Activated T-cell treated with anti-CD3 and anti-CD28 coated beads, Interleukin-2, amount 50 U/mL, for 72 hours (primary cell): ENCODE results near the gene ATP12A. TPM values are rescaled to one million over a fixed set of nuclear protein-coding genes. Genes with fewer than 3 reads are reported as not detected.
A peak's percentile ranks its signal among the peaks of the same experiment; 100 is the strongest.

Experiments used
- ATAC-seq, 2 donors: fragments of 150-1000 bp; cut with Tn5 transposase; replicated peaks in 1 of 2; 2 replicates each; pipeline ENCODE4 v1.10.0; 2021; ENCODE audit warnings: moderate library complexity in 2 of 2, mild to moderate bottlenecking in 1 of 2
- DNase-seq, 2 donors: peaks; one replicate each; pipeline ENCODE4 v3.0.0; 2021 to 2022; ENCODE audit warnings: mixed read lengths in 1 of 2
- H3K27ac Mint-ChIP-seq: one replicate; pipeline ENCODE4 v1.8.0; 2022; ENCODE audit warnings: mild to moderate bottlenecking, moderate library complexity, mixed read lengths
- H3K27me3 Mint-ChIP-seq: one replicate; pipeline ENCODE4 v1.8.0; 2022; ENCODE audit warnings: low read depth, mixed read lengths
- H3K36me3 Mint-ChIP-seq, 2 donors: one replicate each; pipeline ENCODE4 v1.8.0; 2022; ENCODE audit warnings: mixed read lengths in 2 of 2, mild to moderate bottlenecking in 1 of 2; ENCODE audit not compliant: insufficient read depth in 2 of 2
- H3K4me1 Mint-ChIP-seq: one replicate; pipeline ENCODE4 v1.8.0; 2022; ENCODE audit warnings: low read depth, mixed read lengths
- H3K4me3 Mint-ChIP-seq, 2 donors: one replicate each; pipeline ENCODE4 v1.8.0; 2022; ENCODE audit warnings: mild to moderate bottlenecking in 2 of 2, mixed read lengths in 2 of 2, moderate library complexity in 2 of 2
- H3K9me3 Mint-ChIP-seq, 2 donors: one replicate each; pipeline ENCODE4 v1.8.0; 2022; ENCODE audit warnings: mixed read lengths in 2 of 2
- total RNA-seq, 2 donors: library from RNA; stranded (reverse); gene quantifications; one replicate each; pipeline ENCODE4 v1.2.3, GENCODE V29; 2022

ATP12A gene
- total RNA-seq, 2 donors from 2014 or later: 0.05 to 0.32 TPM

GRCh38 chr13:24734950-24735349 lies 54.7 kb downstream of the ATP12A start:
- no peaks in the 10 kb centered on the region for H3K36me3 Mint-ChIP-seq
- H3K9me3 Mint-ChIP-seq: peaks cover 0 to 3% of the 10 kb centered on the region in 2 donors
- DNase-seq (no peak), ATAC-seq (no peak)
- no peak overlapping the region for H3K4me3 Mint-ChIP-seq
- no peak overlapping the region for H3K27ac Mint-ChIP-seq
- peaks cover 13% of the 10 kb centered on the region for H3K27me3 Mint-ChIP-seq
- H3K4me1 Mint-ChIP-seq: no peaks in the 10 kb centered on the region

- no peaks in the 10 kb centered on the region for H3K9me3 Mint-ChIP-seq
- ATAC-seq (no peak), DNase-seq (no peak)
- no peaks in the 10 kb centered on the region for H3K27me3 Mint-ChIP-seq
- H3K27ac Mint-ChIP-seq: no peak overlapping the region
- no peaks in the 10 kb centered on the region for H3K36me3 Mint-ChIP-seq
- no peak overlapping the region for H3K4me3 Mint-ChIP-seq
- H3K4me1 Mint-ChIP-seq: no peaks in the 10 kb centered on the region
Observed at GRCh38 chr13:24737042-24737441, 56.8 kb downstream of the ATP12A start.

DNA sequence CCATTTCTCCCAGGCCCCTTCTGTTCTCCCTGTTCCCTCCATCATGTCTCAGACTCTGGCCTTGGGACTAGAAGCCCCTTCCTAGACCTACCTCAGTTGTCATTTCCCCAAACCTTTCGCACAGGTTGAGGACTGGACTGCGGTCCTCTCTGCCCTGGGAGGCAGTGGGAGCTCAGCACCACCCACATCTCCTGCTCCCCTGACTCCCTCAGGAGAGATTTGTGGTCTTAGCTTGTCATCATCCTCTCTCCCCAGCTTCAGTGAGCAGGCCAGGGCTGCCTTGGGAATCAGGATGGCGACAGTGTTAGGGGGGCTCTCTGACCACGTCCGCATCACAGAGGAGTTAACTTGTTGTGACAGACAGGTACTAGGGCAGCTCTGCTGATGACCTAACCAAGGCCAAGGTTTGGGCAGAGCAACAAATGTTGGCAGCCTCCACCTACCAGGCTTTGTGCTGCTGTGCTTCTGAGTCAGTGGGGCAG lies 58.2 kb downstream of the ATP12A start:
- Mint-ChIP-seq H3K4me1 (no peaks in the 10 kb centered on the region), H3K36me3 (no peaks in the 10 kb centered on the region)

GRCh38 chr13:24740014-24740890 lies 60.0 kb downstream of the ATP12A start:
- ATAC-seq (no peak), DNase-seq (no peak)
- no peaks in the 10 kb centered on the region for H3K36me3 Mint-ChIP-seq
- peaks cover 25% of the 10 kb centered on the region for H3K27me3 Mint-ChIP-seq
- H3K4me1 Mint-ChIP-seq: no peaks in the 10 kb centered on the region
- no peaks in the 10 kb centered on the region for H3K9me3 Mint-ChIP-seq
- H3K27ac Mint-ChIP-seq: no peak overlapping the region
- no peak overlapping the region for H3K4me3 Mint-ChIP-seq

More for the DNA sequence above, 58.2 kb downstream of the ATP12A start:
- Mint-ChIP-seq H3K4me3 (no peak overlapping the region), H3K27ac (no peak overlapping the region), H3K9me3 (no peaks in the 10 kb centered on the region), H3K27me3 (peaks cover 7% of the 10 kb centered on the region)
- DNase-seq (no peak), ATAC-seq (no peak)

DNA sequence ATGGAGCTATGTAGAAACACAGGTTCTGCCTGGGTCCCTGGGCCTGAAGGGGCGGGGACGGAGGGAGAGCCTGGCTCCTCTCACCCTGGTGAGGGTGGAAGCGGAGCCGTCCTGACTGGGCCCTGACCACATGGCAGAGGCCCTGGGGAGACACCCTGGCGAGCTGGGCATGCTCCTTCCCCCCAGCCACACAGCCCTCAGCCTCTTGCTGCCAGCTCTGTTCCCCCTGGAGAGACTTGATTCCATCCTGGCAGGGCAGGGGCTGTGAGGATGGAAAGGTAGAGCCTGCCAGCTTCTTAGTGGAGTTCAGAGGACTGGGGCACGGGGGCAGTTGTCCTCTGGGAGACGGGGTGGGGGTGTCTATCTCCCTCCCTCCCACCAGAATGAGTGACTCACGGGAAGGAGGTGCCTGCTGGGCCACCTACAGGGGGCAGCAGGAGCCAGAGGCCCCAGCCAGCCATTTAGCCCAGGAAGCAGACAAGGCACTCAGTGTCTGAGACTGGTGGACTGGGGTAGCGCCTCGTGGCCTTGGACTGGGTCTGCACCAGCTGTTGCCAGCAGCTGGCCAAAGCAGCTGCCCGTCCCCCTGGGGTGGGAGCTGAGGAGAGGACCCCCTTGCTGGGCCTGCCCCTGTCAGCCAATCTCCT lies 60.9 kb downstream of the ATP12A start:
- no peaks in the 10 kb centered on the region for H3K9me3 Mint-ChIP-seq
- no peak overlapping the region for H3K4me3 Mint-ChIP-seq
- peaks cover 29% of the 10 kb centered on the region for H3K27me3 Mint-ChIP-seq
- no peaks in the 10 kb centered on the region for H3K36me3 Mint-ChIP-seq
- H3K27ac Mint-ChIP-seq: no peak overlapping the region
- ATAC-seq: peak; percentile 33 to 42
- DNase-seq: no peak
- no peaks in the 10 kb centered on the region for H3K4me1 Mint-ChIP-seq

GRCh38 chr13:24741791-24742190 lies 61.6 kb downstream of the ATP12A start:
- no peaks in the 10 kb centered on the region for H3K36me3 Mint-ChIP-seq
- peaks cover 34% of the 10 kb centered on the region for H3K27me3 Mint-ChIP-seq
- H3K27ac Mint-ChIP-seq: no peak overlapping the region
- H3K4me1 Mint-ChIP-seq: no peaks in the 10 kb centered on the region
- DNase-seq (no peak), ATAC-seq (no peak)
- no peaks in the 10 kb centered on the region for H3K9me3 Mint-ChIP-seq
- H3K4me3 Mint-ChIP-seq: no peak overlapping the region

DNA sequence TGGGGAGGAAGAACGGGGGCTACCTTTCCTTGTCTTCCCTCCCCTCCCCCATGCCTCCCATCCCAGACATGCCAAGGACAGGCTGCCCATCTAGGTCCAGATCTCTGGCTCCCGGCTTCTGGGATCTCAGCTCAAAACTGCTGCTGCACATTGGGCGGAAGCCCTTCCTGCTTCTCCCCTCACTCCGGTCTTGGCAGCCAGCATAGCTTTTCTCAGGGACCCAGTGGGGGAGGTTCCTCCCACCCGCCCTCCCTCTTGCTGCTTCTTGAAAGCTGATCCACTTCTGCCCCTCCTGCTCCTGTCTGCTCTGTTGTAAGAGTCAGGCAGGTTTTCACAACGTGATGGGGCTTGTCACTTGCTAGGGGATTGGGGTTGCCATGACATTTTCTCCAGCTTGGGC lies 62.1 kb downstream of the ATP12A start:
- no peaks in the 10 kb centered on the region for H3K36me3 Mint-ChIP-seq
- peaks cover 39% of the 10 kb centered on the region for H3K27me3 Mint-ChIP-seq
- DNase-seq: no peak
- no peak overlapping the region for H3K4me3 Mint-ChIP-seq
- ATAC-seq: no peak
- H3K9me3 Mint-ChIP-seq: no peaks in the 10 kb centered on the region
- H3K27ac Mint-ChIP-seq: no peak overlapping the region
- H3K4me1 Mint-ChIP-seq: peaks cover 4% of the 10 kb centered on the region

- Mint-ChIP-seq H3K4me3 (no peak overlapping the region), H3K27ac (no peak overlapping the region), H3K4me1 (peaks cover 6% of the 10 kb centered on the region), H3K36me3 (no peaks in the 10 kb centered on the region), H3K27me3 (peaks cover 45% of the 10 kb centered on the region), H3K9me3 (no peaks in the 10 kb centered on the region)
- DNase-seq (no peak), ATAC-seq (no peak)
Observed at GRCh38 chr13:24742977-24743376, 62.8 kb downstream of the ATP12A start.

DNA sequence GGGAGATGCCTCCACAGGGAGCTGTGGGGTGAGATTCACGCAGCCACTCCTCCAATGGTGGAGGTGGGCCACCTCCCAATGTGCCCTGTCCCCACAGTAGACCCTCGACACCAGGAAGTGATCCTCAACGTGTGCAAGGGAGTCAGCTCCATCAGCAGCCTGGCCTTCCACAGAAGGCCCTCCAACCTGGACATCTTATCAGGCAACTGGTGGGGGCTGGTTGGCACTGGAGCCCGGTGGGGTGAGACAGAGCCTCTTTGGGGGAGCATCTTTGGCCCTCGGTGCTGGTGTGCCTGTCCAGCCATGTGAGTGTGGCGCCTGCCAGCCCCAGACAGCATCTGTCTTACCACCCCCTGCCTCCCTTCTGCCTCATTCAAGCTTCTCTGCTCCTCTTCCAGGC lies 64.0 kb downstream of the ATP12A start:
- Mint-ChIP-seq H3K36me3 (no peaks in the 10 kb centered on the region), H3K4me1 (peaks cover 6% of the 10 kb centered on the region), H3K27me3 (peaks cover 55% of the 10 kb centered on the region), H3K9me3 (no peaks in the 10 kb centered on the region), H3K4me3 (no peak overlapping the region), H3K27ac (no peak overlapping the region)
- ATAC-seq (no peak), DNase-seq (no peak)

- DNase-seq (no peak), ATAC-seq (no peak)
- no peak overlapping the region for H3K27ac Mint-ChIP-seq
- H3K27me3 Mint-ChIP-seq: peaks cover 67% of the 10 kb centered on the region
- peak overlapping the region in 1 of 2 donors; percentile 36 for H3K4me3 Mint-ChIP-seq
- peaks cover 6% of the 10 kb centered on the region for H3K4me1 Mint-ChIP-seq
- no peaks in the 10 kb centered on the region for H3K9me3 Mint-ChIP-seq
- H3K36me3 Mint-ChIP-seq: no peaks in the 10 kb centered on the region
Observed at GRCh38 chr13:24745516-24745860, 65.3 kb downstream of the ATP12A start.

DNA sequence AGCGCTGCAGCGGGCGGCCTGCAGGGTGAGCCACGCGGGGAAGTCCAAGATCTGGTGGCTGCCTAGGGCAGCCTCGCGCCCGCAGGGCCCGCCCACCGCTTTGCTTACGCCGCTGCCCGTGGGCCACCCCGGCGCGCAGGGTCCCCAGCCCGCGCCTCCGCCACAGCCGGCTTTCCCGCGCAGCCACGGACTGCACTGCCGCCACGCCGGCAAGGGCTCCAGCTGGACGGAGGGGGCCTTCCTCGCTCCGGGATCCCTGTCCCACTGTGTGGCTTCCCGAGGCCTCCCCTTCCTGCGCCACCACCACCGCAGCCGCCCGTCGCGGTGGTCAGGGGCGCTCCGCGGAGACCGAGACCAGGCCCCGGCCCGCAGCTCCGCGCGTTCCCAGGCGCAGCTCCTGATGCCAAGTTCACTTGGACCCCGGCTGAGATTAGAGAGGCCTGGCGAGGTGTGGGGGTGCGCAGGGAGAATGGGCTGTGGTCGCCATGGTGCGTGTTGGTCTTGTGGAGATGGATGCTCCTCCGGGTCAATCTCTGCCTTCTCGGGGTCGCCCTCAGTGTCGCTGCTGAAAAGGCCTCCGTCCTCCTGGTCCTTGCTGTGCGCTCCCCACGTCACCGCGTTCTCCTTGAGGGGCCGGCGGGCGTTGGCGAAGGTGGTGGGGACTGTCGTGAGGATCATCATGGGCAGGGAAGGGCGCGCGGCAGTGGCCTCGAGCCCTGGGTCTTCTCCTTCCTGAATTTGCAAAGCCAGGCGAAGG lies 65.8 kb downstream of the ATP12A start:
- peaks cover 6% of the 10 kb centered on the region for H3K4me1 Mint-ChIP-seq
- ATAC-seq (no peak), DNase-seq (no peak)
- H3K27me3 Mint-ChIP-seq: peaks cover 71% of the 10 kb centered on the region
- H3K27ac Mint-ChIP-seq: no peak overlapping the region
- peak overlapping the region; percentile 82 to 88 for H3K4me3 Mint-ChIP-seq
- H3K9me3 Mint-ChIP-seq: no peaks in the 10 kb centered on the region
- H3K36me3 Mint-ChIP-seq: no peaks in the 10 kb centered on the region

GRCh38 chr13:24746618-24747247 lies 66.5 kb downstream of the ATP12A start:
- ATAC-seq (no peak), DNase-seq (peak in 1 of 2 donors; percentile 24)
- H3K4me1 Mint-ChIP-seq: peaks cover 6% of the 10 kb centered on the region
- no peaks in the 10 kb centered on the region for H3K36me3 Mint-ChIP-seq
- no peak overlapping the region for H3K27ac Mint-ChIP-seq
- H3K27me3 Mint-ChIP-seq: peaks cover 71% of the 10 kb centered on the region
- peak overlapping the region; percentile 82 to 88 for H3K4me3 Mint-ChIP-seq
- no peaks in the 10 kb centered on the region for H3K9me3 Mint-ChIP-seq
